H1 (cell line): ENCODE data around the gene AADAC.

ENCODE experiments used
- KDM1A ChIP-seq: fragments of 200-600, 300-600 bp; sonication (generic); IDR thresholded peaks from 2 replicates; pipeline ENCODE4 v1.7.1; 2016; ENCODE audit warnings: mild to moderate bottlenecking, low read length, borderline replicate concordance
- POLR2A ChIP-seq, 2 experiments: IDR thresholded peaks; 1 replicate in 1 of 2; 2 replicates in 1 of 2; pipeline ENCODE4 v1.6.1; 2011; ENCODE audit warnings: low read depth in 2 of 2, low read length in 2 of 2, mild to moderate bottlenecking in 2 of 2; ENCODE audit errors: control extremely low read depth in 1 of 2

DNA sequence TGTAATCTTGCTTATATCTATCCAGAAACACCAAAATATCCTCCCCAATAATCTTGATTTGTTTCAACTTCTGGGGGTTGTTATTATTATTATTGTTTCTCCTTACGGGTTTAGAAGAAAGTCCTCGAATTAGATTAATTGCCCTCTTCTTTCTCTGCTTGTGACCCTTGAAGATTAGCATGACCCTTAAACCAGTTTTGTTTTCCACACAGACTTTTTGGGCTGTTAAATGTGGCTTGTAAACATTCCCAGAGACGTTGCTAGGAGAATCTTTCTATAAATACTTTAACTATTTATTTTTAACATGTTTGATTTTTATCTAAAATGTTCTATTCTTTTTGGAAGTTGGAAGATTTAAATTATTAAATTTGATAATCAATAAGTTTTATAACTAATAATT, 55.3 kb downstream of the AADAC start:
- no peak for TF ChIP-seq KDM1A
- no peak for TF ChIP-seq POLR2A (IDR thresholded peaks at IDR 0.05; ENCODE audit: control extremely low read depth in 1 of 2, low read depth in 2 of 2, low read length in 2 of 2)
